ENCODE data around the gene SPCS2. TPM values are rescaled to one million over a fixed set of nuclear protein-coding genes. Genes with fewer than 3 reads are reported as not detected.

Gene SPCS2
- total RNA-seq (29.3 TPM), polyA plus RNA-seq (187 TPM)
- long read RNA-seq, donor 1, transcript SPCS2-201 (5 exons, 2,708 nt), result major isoform, 14 of 15 reads
- long read RNA-seq, donor 1, partial matches to known transcripts, result 0 of 15 reads
- long read RNA-seq, donor 1, other reads (novel, unspliced or antisense), result 0 of 15 reads
- long read RNA-seq, donor 2, result 0 reads
- long read RNA-seq, donor 3, transcript SPCS2-201 (5 exons, 2,708 nt), result major isoform, 154 of 205 reads
- long read RNA-seq, donor 3, transcript SPCS2-205 (2 exons, 265 nt), result minor isoform, 7 of 205 reads
- long read RNA-seq, donor 3, partial matches to known transcripts, result 34 of 205 reads
- long read RNA-seq, donor 3, other reads (novel, unspliced or antisense), result 5 of 205 reads
- long read RNA-seq, donor 4, transcript SPCS2-201 (5 exons, 2,708 nt), result major isoform, 53 of 64 reads
- long read RNA-seq, donor 4, partial matches to known transcripts, result 5 of 64 reads
- long read RNA-seq, donor 4, other reads (novel, unspliced or antisense), result 0 of 64 reads
- long read RNA-seq, donor 5, transcript SPCS2-202 (4 exons, 772 nt), result minor isoform, 5 of 248 reads
- long read RNA-seq, donor 5, transcript SPCS2-205 (2 exons, 265 nt), result minor isoform, 12 of 248 reads
- long read RNA-seq, donor 5, transcript SPCS2-201 (5 exons, 2,708 nt), result major isoform, 190 of 248 reads
- long read RNA-seq, donor 5, partial matches to known transcripts, result 22 of 248 reads
- long read RNA-seq, donor 5, other reads (novel, unspliced or antisense), result 12 of 248 reads
- long read RNA-seq, donor 6, transcript SPCS2-202 (4 exons, 772 nt), result minor isoform, 7 of 148 reads
- long read RNA-seq, donor 6, transcript SPCS2-201 (5 exons, 2,708 nt), result major isoform, 109 of 148 reads
- long read RNA-seq, donor 6, partial matches to known transcripts, result 30 of 148 reads
- long read RNA-seq, donor 6, other reads (novel, unspliced or antisense), result 0 of 148 reads
- long read RNA-seq, donor 7, transcript SPCS2-201 (5 exons, 2,708 nt), result major isoform, 109 of 112 reads
- long read RNA-seq, donor 7, partial matches to known transcripts, result 0 of 112 reads
- long read RNA-seq, donor 7, other reads (novel, unspliced or antisense), result 0 of 112 reads
- long read RNA-seq, donor 8, transcript SPCS2-201 (5 exons, 2,708 nt), result major isoform, 44 of 53 reads
- long read RNA-seq, donor 8, partial matches to known transcripts, result 6 of 53 reads
- long read RNA-seq, donor 8, other reads (novel, unspliced or antisense), result 0 of 53 reads
- long read RNA-seq, donor 9, transcript SPCS2-201 (5 exons, 2,708 nt), result major isoform, 70 of 87 reads
- long read RNA-seq, donor 9, partial matches to known transcripts, result 5 of 87 reads
- long read RNA-seq, donor 9, other reads (novel, unspliced or antisense), result 0 of 87 reads
- long read RNA-seq, donor 10, transcript SPCS2-201 (5 exons, 2,708 nt), result major isoform, 82 of 99 reads
- long read RNA-seq, donor 10, transcript SPCS2-202 (4 exons, 772 nt), result minor isoform, 5 of 99 reads
- long read RNA-seq, donor 10, partial matches to known transcripts, result 6 of 99 reads
- long read RNA-seq, donor 10, other reads (novel, unspliced or antisense), result 0 of 99 reads

DNA sequence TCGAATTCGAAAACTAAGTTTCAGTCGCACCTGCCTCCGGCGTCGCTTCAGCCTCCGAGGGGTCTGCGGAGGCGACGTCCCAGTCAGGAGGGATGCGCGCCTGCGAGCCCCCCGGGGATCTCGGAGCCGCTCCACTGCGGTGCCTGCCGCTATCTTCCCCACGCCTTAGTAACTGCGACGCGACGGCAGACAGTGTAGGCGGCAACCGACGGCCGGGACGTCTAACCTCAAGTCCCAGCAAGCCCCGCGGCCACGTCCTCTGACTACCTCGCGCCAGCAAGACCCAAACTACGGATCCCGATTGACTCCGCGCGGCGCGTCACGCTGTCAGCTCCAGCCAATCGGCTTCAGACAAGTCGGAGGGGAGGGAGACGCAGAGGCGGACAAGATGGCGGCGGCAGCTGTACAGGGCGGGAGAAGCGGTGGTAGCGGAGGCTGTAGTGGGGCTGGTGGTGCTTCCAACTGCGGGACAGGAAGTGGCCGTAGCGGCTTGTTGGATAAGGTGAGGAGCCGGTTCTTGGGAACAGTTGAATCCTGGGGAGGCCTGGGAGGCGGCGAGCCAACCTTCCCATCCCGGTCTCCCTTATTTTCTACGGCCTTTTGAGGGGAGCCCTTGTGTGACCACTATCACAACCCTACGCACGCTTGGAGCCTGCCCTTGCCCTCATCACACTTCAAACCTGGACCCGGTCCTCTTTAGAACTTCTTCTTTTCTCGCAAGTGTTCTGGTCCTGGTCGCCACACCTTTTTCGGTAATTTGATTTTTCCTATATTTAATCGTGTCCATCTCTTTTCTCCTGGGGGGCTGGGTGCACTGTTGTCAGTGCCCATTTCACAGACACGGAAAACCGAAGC, at the start of gene SPCS2, which contains the start of gene XRRA1:
SPCS2 (plus strand) TSS at position 369 of the 855 bp plus-strand sequence; CDS start at position 389, 20 bp downstream.
XRRA1 (minus strand) TSS at position 194 of the 855 bp plus-strand sequence. CDS start 8,213 bp downstream, outside the sequence.
- peak; percentile 93 to 98 (median 96) for DNase-seq (ENCODE audit: low read depth in 6 of 9, low spot score in 9 of 9)
- Histone ChIP-seq H3K4me3 (ENCODE audit: low read length in 2 of 2) (peak within 1 kb of the TSS; percentile 90 to 93), H3K4me1 (ENCODE audit: control insufficient read depth in 2 of 2, insufficient read depth in 2 of 2, low read length in 2 of 2) (peaks cover 12 to 14% of the 10 kb centered on the region in 2 donors), H3K27ac (ENCODE audit: low read depth in 1 of 2, low read length in 1 of 2) (peak within 1 kb of the TSS; percentile 77 to 91), H3K9me3 (ENCODE audit: control insufficient read depth in 2 of 2, insufficient read depth in 1 of 2, low read length in 1 of 2) (no peaks in the 10 kb centered on the region), H3K27me3 (ENCODE audit: control insufficient read depth in 2 of 2, insufficient read depth in 1 of 2, low read length in 1 of 2) (no peaks in the 10 kb centered on the region), H3K36me3 (ENCODE audit: control insufficient read depth in 2 of 2, insufficient read depth in 2 of 2, low read length in 1 of 2) (peaks cover 5 to 15% of the 10 kb centered on the region in 2 donors)
- WGBS, result under 1% methylated on average over 67 of the region's 67 CpGs

DNA sequence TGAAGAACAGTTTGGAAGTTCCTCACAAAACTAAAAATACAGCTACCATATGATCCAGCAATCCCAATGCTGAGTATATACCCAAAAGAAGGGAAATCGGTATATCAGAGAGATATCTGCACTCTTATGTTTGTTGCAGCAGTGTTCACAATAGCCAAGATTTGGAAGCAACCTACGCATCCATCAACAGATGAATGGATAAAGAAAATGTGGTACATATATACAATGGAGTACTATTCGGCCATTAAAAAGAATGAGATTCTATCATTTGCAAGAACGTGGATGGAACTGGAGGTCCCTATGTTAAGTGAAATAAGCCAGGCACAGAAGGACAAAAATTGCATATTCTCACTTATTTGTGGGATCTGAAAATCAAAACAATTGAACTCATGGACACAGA, 46.7 kb upstream of the SPCS2 start:
- no peak overlapping the region for H3K27ac ChIP-seq (ENCODE audit: low read depth in 1 of 2, low read length in 1 of 2)
- no peaks in the 10 kb centered on the region for H3K9me3 ChIP-seq (ENCODE audit: control insufficient read depth in 2 of 2, insufficient read depth in 1 of 2, low read length in 1 of 2)
- no peak overlapping the region for H3K4me3 ChIP-seq (ENCODE audit: low read length in 2 of 2)
- H3K36me3 ChIP-seq (ENCODE audit: control insufficient read depth in 2 of 2, insufficient read depth in 2 of 2, low read length in 1 of 2), result peaks cover 5 to 6% of the 10 kb centered on the region in 2 donors
- no peaks in the 10 kb centered on the region for H3K27me3 ChIP-seq (ENCODE audit: control insufficient read depth in 2 of 2, insufficient read depth in 1 of 2, low read length in 1 of 2)
- 99% methylated on average over 4 of the region's 4 CpGs for WGBS
- no peak for DNase-seq (ENCODE audit: low read depth in 6 of 9, low spot score in 9 of 9)
- no peaks in the 10 kb centered on the region for H3K4me1 ChIP-seq (ENCODE audit: control insufficient read depth in 2 of 2, insufficient read depth in 2 of 2, low read length in 2 of 2)

DNA sequence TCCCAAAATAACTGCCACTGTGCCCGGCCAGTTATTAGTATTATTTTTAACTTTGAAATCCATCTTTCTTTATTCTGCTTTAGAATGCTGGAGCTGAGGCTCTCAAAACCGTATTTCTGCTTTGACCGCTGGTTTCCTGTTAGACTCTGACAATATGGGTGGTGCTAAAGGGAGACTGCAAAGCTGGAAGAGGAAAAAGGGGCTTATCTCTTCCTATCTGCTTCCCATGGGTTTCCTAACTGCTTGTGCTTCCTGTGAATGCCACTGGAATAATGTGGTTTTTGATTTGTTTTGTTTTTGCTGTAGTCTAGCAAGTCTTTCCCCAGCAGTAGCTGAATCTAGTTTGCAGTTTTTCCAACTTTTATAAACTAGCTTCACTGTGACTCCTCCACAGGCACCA, 43.7 kb upstream of the SPCS2 start:
- Histone ChIP-seq H3K4me3 (ENCODE audit: low read length in 2 of 2) (no peak overlapping the region), H3K36me3 (ENCODE audit: control insufficient read depth in 2 of 2, insufficient read depth in 2 of 2, low read length in 1 of 2) (peaks cover 7 to 11% of the 10 kb centered on the region in 2 donors), H3K4me1 (ENCODE audit: control insufficient read depth in 2 of 2, insufficient read depth in 2 of 2, low read length in 2 of 2) (no peaks in the 10 kb centered on the region), H3K27me3 (ENCODE audit: control insufficient read depth in 2 of 2, insufficient read depth in 1 of 2, low read length in 1 of 2) (no peaks in the 10 kb centered on the region), H3K9me3 (ENCODE audit: control insufficient read depth in 2 of 2, insufficient read depth in 1 of 2, low read length in 1 of 2) (no peaks in the 10 kb centered on the region), H3K27ac (ENCODE audit: low read depth in 1 of 2, low read length in 1 of 2) (no peak overlapping the region)
- no peak for DNase-seq (ENCODE audit: low read depth in 6 of 9, low spot score in 9 of 9)
- 59% methylated on average over 3 of the region's 3 CpGs for WGBS

DNA sequence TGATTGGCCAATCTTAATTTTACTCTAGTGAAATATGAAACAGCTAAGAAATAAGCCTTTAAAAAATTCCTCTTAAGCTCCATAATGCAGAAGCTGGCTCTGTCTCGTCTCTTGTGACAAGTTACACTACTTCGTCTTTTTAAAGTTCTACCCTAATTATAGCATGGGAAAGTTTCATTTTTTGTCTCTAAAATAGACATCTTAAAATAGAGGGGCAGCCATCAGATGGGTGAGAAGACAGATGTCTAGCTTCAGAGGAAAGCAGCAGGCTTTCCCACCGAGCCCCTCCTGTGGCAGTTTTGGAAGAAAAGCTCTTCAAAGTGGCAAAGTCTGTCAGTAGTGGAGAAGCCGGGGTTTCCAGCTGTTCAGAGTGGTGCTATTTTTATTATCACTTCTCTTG, 39.7 kb upstream of the SPCS2 start:
- H3K9me3 ChIP-seq (ENCODE audit: control insufficient read depth in 2 of 2, insufficient read depth in 1 of 2, low read length in 1 of 2), result no peaks in the 10 kb centered on the region
- no peaks in the 10 kb centered on the region for H3K27me3 ChIP-seq (ENCODE audit: control insufficient read depth in 2 of 2, insufficient read depth in 1 of 2, low read length in 1 of 2)
- WGBS, result 84% methylated on average over 4 of the region's 4 CpGs
- H3K27ac ChIP-seq (ENCODE audit: low read depth in 1 of 2, low read length in 1 of 2), result no peak overlapping the region
- H3K4me3 ChIP-seq (ENCODE audit: low read length in 2 of 2), result no peak overlapping the region
- DNase-seq (ENCODE audit: low read depth in 6 of 9, low spot score in 9 of 9), result no peak
- no peaks in the 10 kb centered on the region for H3K4me1 ChIP-seq (ENCODE audit: control insufficient read depth in 2 of 2, insufficient read depth in 2 of 2, low read length in 2 of 2)
- peaks cover 13 to 14% of the 10 kb centered on the region in 2 donors for H3K36me3 ChIP-seq (ENCODE audit: control insufficient read depth in 2 of 2, insufficient read depth in 2 of 2, low read length in 1 of 2)

DNA sequence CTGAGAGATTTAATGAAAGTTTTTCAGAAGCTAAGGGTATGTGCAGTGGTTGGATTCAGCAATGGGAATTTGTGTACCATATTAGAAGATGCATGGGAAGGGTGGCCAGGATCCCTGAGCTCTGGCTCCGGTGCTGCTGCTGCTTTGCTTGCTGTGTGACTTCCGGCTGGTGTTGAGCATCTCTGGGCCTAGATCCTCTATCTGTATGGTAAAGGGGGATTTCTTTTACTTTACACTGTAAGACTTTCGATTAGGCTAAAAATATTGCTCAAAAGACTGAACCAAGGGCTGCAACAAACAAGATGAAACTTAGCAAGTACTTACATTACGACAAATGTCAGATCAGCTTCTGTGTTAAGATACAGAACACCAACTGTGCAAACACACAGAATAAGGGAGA, 39.3 kb upstream of the SPCS2 start:
- Histone ChIP-seq H3K4me1 (ENCODE audit: control insufficient read depth in 2 of 2, insufficient read depth in 2 of 2, low read length in 2 of 2) (no peaks in the 10 kb centered on the region), H3K9me3 (ENCODE audit: control insufficient read depth in 2 of 2, insufficient read depth in 1 of 2, low read length in 1 of 2) (no peaks in the 10 kb centered on the region), H3K4me3 (ENCODE audit: low read length in 2 of 2) (no peak overlapping the region), H3K36me3 (ENCODE audit: control insufficient read depth in 2 of 2, insufficient read depth in 2 of 2, low read length in 1 of 2) (peaks cover 13 to 16% of the 10 kb centered on the region in 2 donors), H3K27me3 (ENCODE audit: control insufficient read depth in 2 of 2, insufficient read depth in 1 of 2, low read length in 1 of 2) (no peaks in the 10 kb centered on the region), H3K27ac (ENCODE audit: low read depth in 1 of 2, low read length in 1 of 2) (no peak overlapping the region)
- WGBS, result 98% methylated on average over 4 of the region's 4 CpGs
- no peak for DNase-seq (ENCODE audit: low read depth in 6 of 9, low spot score in 9 of 9)

DNA sequence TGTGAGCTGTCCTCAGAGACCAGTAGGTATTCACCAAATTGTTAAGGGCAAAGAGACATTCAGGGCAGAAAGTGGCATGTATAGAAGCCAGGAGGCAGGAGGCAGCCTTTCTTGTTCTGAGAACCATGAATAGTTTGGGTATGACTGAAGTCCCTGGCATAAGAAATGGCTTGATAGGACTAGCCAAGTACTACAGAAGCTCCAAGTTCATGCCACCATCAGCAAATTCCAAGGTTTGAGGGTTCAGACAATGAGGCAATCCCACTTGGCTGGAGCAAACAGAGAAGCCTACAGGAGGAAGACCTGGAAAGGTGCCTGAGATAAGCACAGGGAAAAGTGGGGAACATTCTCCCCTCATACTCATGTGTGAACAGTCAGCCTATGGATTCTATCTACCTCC, 25.9 kb upstream of the SPCS2 start:
- Histone ChIP-seq H3K4me1 (ENCODE audit: control insufficient read depth in 2 of 2, insufficient read depth in 2 of 2, low read length in 2 of 2) (no peaks in the 10 kb centered on the region), H3K9me3 (ENCODE audit: control insufficient read depth in 2 of 2, insufficient read depth in 1 of 2, low read length in 1 of 2) (no peaks in the 10 kb centered on the region), H3K27ac (ENCODE audit: low read depth in 1 of 2, low read length in 1 of 2) (no peak overlapping the region), H3K36me3 (ENCODE audit: control insufficient read depth in 2 of 2, insufficient read depth in 2 of 2, low read length in 1 of 2) (peaks cover 11 to 20% of the 10 kb centered on the region in 2 donors), H3K27me3 (ENCODE audit: control insufficient read depth in 2 of 2, insufficient read depth in 1 of 2, low read length in 1 of 2) (no peaks in the 10 kb centered on the region), H3K4me3 (ENCODE audit: low read length in 2 of 2) (no peak overlapping the region)
- DNase-seq (ENCODE audit: low read depth in 6 of 9, low spot score in 9 of 9), result no peak

DNA sequence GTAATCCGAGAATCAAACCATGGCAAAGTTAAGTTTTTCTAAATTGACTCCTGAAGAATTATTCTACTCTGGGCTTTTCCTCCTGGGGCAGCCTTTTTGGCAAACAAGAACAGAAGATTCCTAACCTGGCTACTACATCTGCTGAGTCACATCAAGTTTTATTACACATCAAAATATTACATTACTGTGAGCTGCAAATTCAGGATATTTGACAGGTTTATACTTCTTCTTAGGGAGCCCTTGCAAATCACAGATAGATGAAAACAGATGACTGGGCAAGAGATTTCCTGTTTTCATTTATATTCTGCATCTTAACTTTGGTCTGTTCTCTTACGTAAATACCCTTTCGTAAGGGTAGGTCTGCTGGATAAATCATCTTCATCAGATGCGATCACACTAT, 23.8 kb upstream of the SPCS2 start:
- Histone ChIP-seq H3K27ac (ENCODE audit: low read depth in 1 of 2, low read length in 1 of 2) (no peak overlapping the region), H3K4me3 (ENCODE audit: low read length in 2 of 2) (no peak overlapping the region), H3K9me3 (ENCODE audit: control insufficient read depth in 2 of 2, insufficient read depth in 1 of 2, low read length in 1 of 2) (no peaks in the 10 kb centered on the region), H3K4me1 (ENCODE audit: control insufficient read depth in 2 of 2, insufficient read depth in 2 of 2, low read length in 2 of 2) (no peaks in the 10 kb centered on the region), H3K27me3 (ENCODE audit: control insufficient read depth in 2 of 2, insufficient read depth in 1 of 2, low read length in 1 of 2) (no peaks in the 10 kb centered on the region), H3K36me3 (ENCODE audit: control insufficient read depth in 2 of 2, insufficient read depth in 2 of 2, low read length in 1 of 2) (peaks cover 0 to 13% of the 10 kb centered on the region in 2 donors)
- WGBS, result 98% methylated on average over 4 of the region's 4 CpGs
- DNase-seq (ENCODE audit: low read depth in 6 of 9, low spot score in 9 of 9), result no peak
